Mesenteric fat pad (tissue), 1 donor: ENCODE data around the gene ECM1. TPM values are rescaled to one million over a fixed set of nuclear protein-coding genes. Genes with fewer than 3 reads are reported as not detected.
A peak's percentile ranks its signal among the peaks of the same experiment; 100 is the strongest.

Source experiments
- DNase-seq: peaks from one replicate; pipeline ENCODE4 v3.0.0-alpha.2; 2020; ENCODE audit warnings: low spot score
- long read RNA-seq: library from polyadenylated mRNA; unstranded; transcript quantifications from one replicate; pipeline ENCODE4 v2.0.0, GENCODE V29; 2020
- total RNA-seq: library from RNA; stranded (reverse); fragmentation: NEBNext Ultra II Directional; extraction: Animal tissue kit (Norgen Biotek cat#: 25700); gene quantifications from one replicate; pipeline ENCODE4 v1.2.1, GENCODE V29; 2021
- donor health status: DM: yes; HTN: yes; CAD: no.

The ECM1 gene
- total RNA-seq, result 33.1 TPM
- long read RNA-seq, transcript ECM1-202 (10 exons, 2,070 nt), result major isoform, 40 of 65 reads
- long read RNA-seq, partial matches to known transcripts, result 24 of 65 reads
- long read RNA-seq, other reads (novel, unspliced or antisense), result 1 of 65 reads

DNA sequence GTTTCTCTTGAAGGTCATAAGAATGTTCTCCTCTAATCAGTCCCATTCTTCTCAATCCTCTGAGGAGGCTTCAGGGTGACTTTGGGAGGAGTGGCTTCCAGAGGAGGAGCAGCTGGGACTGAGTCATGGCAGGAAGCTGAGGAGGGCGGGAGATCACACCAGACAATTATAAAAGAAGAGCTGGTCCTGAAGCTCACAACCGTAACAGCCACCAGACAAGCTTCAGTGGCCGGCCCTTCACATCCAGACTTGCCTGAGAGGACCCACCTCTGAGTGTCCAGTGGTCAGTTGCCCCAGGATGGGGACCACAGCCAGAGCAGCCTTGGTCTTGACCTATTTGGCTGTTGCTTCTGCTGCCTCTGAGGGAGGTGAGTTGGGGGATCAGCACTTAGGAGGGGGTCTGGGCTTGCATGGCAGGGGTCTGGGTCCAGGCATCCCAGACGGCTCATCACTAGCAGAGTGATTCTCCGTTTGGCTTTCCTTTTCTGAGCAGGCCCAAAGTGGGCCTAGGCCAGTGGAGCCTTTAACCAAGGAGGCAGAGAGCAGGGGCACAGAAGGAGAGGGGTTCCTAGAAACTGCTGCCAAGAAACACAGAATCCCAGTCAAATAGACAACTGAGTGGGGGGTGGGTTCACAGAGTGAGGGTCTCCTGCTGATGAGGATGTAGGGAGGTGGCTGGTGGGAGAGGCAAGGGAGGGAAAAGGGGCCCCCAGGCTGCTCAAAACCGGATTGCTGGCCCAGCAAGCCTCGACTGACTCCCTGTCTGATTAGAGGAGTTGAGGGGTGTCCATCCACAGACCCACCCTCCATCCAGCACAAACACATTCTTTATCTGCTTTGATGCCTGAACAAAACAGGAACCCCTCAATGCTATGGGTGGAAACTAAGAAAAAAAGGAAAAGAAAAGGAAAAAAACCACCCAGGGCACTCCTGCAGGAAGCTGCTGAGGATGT lies at the start of gene ECM1:
ECM1 (plus strand) TSS at position 198 of the 953 bp plus-strand sequence; CDS start at position 299, 101 bp downstream.
- no peak for DNase-seq

DNA sequence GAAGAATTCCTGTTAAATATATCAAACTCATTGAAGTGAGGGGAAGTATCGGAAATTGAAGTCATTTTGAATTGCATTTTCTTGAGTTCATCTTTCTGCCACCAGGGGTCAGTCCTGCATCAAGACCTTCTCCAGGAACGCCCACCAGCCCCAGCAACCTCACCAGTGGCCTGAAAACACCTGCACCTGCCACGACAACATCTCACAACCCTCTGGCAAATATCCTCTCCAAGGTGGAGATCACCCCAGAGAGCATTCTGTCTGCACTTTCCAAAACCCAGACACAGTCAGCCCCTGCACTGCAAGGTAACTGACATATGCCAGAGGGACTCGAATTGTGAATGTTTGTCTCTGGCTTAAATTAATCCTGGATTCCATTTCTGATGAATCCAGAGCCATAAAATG lies 43.5 kb upstream of the ECM1 start:
- DNase-seq, result no peak

- no peak for DNase-seq
These were observed 40.9 kb upstream of the ECM1 start for GRCh38 chr1:150466964-150467363.

DNA sequence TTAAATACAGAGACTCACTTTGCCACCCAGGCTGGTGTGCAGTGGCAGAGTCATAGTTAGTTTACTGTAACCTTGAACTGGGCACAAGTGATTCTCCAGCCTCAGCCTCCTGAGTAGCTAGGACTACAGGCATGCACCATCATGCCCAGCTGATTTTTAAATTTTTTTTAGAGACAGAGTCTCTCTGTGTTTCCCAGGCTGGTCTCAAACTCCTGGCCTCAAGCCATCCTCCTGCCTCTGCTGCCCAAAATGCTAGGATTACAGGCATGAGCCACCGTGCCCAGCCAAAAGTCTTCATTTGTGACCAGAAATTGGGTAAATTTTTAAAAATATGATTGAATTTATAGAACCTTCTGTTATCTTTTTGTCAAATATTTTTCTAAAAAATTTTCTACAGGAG lies 38.6 kb upstream of the ECM1 start:
- no peak for DNase-seq

- DNase-seq, result peak; percentile 85
These were observed 35.2 kb upstream of the ECM1 start for GRCh38 chr1:150472601-150473200.

DNA sequence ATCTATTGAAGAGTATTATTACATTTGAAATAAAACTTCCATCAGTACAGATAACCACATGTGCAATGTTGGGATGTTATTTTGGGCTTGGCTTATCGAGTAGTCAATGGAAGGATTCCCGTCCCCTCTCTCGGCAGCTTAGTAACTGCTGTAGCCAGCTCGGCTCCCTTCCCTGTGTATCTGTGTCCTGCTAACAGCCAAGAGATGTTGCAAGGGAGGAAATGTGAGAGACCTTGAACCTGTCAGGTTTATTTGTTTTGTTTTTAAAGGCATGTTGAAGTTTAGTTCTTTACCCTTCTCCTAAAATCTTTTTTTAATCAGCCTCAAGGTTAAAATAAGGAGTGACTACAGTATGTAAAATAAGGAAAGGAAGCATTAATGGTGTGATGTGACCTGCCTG lies 34.2 kb upstream of the ECM1 start:
- DNase-seq, result no peak

GRCh38 chr1:150474869-150475268 lies 33.0 kb upstream of the ECM1 start:
- no peak for DNase-seq

- DNase-seq, result no peak
These were observed 31.2 kb upstream of the ECM1 start for GRCh38 chr1:150476754-150477153.

- DNase-seq, result peak; percentile 41
These were observed 30.6 kb upstream of the ECM1 start for GRCh38 chr1:150477320-150477719.

GRCh38 chr1:150477733-150478132 lies 30.2 kb upstream of the ECM1 start:
- DNase-seq, result no peak

DNA sequence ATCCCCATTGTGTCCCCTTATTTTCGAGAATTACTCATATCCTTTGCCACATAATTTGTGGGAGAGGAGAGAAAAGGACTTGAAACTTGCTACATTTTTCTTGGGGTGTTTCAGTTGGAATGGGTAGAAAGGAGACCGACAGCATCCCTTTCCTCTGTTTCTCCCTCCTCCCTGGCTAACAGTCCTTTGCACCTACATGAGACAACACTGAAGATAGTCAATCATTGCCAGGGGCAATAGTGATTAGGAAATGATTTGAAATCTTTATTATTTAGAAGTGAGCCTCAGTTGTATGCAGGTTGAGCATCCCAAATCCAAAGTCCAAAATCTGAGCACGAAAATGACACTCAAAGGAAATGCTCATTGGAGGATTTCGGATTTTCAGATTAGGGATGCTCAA lies 28.5 kb upstream of the ECM1 start:
- no peak for DNase-seq

GRCh38 chr1:150479927-150480352 lies 28.0 kb upstream of the ECM1 start:
- DNase-seq, result no peak

GRCh38 chr1:150484431-150484830 lies 23.5 kb upstream of the ECM1 start:
- DNase-seq, result no peak

DNA sequence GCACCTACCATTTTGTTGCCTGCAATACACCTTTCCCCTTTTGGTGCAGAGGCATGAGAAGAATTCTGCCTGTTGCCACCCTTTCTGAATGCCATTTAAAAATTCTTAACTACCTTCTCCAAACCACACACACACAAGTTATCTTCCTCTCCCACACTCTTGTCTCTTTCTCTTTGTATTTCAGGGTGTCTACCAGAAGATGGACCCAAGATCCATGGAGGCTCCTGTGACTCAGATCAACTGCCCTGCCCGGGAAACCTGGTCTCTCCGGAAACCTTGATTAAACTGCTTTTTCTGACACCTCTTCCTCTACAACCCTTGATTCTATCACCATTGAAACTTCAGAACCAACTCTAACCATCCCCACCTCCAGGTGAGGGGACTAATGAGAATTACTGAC lies 23.0 kb upstream of the ECM1 start:
- peak; percentile 30 for DNase-seq

- DNase-seq, result peak; percentile 93
These were observed 20.7 kb upstream of the ECM1 start, which contains the start of gene TARS2 for GRCh38 chr1:150486966-150487762. TSS of gene TARS2 (plus strand) at chr1:150487419. CDS start at chr1:150487451, 32 bp downstream.

DNA sequence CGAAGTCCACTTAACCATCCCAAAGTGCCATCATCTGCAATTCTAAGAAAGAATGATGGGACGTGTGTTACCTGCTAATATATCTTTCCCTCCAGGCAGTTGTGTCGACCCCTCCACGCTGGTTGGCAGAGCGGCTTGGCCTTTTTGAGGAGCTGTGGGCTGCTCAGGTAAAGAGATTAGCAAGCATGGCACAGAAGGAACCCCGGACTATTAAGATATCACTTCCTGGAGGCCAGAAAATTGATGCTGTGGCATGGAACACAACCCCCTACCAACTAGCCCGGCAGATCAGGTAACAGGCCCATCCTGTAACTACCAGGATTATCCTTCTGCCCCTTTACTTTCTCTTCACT lies 20.2 kb upstream of the ECM1 start:
- peak; percentile 72 for DNase-seq

DNA sequence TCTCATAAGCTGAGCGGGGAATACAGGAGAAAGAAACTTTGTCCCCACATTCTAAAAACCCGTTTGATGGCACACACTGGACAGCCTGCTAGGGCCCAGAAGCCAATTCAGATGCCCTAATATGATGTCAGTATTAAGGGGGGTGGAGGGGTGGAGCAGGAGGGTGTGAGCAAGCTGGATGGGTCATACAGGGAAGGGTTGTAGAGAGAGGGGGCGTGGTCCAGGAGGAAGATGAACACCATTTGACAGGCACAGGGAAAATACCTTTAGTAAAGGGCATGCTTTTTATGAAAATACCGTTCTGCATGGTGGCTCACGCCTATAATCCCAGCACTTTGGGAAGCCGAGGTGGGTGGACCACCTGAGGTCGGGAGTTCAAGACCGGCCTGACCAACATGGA lies 14.7 kb upstream of the ECM1 start:
- DNase-seq, result peak; percentile 20

DNA sequence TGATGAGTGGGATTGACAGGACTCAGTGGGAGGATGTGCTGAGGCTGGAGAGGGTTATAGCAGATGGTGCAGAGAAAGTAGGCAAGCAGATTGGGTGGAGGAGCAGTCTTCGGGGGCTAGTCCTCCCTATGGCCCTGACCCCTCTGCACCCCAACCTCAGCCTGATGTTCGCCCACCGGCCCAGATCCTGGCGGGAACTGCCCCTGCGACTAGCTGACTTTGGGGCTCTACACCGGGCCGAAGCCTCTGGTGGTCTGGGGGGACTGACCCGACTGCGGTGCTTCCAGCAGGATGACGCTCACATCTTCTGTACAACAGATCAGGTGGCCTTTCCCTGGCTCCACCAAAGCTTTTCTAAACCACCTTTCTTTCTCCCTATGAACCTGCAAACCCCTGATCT lies 9.6 kb upstream of the ECM1 start:
- peak; percentile 77 for DNase-seq

- no peak for DNase-seq
These were observed 2.5 kb upstream of the ECM1 start for GRCh38 chr1:150505431-150505830.

GRCh38 chr1:150508982-150509381 lies 1.1 kb downstream of the ECM1 start:
- no peak for DNase-seq

DNA sequence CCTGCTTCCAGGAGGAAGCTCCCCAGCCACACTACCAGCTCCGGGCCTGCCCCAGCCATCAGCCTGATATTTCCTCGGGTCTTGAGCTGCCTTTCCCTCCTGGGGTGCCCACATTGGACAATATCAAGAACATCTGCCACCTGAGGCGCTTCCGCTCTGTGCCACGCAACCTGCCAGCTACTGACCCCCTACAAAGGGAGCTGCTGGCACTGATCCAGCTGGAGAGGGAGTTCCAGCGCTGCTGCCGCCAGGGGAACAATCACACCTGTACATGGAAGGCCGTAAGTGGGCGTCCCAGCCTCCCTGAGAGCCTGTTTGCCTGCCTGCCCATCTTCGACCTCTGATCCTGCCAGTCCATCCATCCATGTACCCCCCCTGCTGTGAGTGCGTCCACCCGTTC lies 3.6 kb downstream of the ECM1 start:
- no peak for DNase-seq
